AG09319 (cell line): ENCODE measurements around the gene TLR10.

ENCODE experiments used
- DNase-seq: peaks from one replicate; pipeline ENCODE4 v3.0.0-alpha.2; 2010; ENCODE audit warnings: low read depth; ENCODE audit errors: extremely low read depth
- TF ChIP-seq, protein P1 (sequence below): IDR thresholded peaks from 2 replicates; pipeline ENCODE4 v1.5.1; 2011; ENCODE audit warnings: low read depth, mild to moderate bottlenecking, inconsistent platforms, low read length, moderate library complexity

The TLR10 gene, protein sequence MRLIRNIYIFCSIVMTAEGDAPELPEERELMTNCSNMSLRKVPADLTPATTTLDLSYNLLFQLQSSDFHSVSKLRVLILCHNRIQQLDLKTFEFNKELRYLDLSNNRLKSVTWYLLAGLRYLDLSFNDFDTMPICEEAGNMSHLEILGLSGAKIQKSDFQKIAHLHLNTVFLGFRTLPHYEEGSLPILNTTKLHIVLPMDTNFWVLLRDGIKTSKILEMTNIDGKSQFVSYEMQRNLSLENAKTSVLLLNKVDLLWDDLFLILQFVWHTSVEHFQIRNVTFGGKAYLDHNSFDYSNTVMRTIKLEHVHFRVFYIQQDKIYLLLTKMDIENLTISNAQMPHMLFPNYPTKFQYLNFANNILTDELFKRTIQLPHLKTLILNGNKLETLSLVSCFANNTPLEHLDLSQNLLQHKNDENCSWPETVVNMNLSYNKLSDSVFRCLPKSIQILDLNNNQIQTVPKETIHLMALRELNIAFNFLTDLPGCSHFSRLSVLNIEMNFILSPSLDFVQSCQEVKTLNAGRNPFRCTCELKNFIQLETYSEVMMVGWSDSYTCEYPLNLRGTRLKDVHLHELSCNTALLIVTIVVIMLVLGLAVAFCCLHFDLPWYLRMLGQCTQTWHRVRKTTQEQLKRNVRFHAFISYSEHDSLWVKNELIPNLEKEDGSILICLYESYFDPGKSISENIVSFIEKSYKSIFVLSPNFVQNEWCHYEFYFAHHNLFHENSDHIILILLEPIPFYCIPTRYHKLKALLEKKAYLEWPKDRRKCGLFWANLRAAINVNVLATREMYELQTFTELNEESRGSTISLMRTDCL

DNA sequence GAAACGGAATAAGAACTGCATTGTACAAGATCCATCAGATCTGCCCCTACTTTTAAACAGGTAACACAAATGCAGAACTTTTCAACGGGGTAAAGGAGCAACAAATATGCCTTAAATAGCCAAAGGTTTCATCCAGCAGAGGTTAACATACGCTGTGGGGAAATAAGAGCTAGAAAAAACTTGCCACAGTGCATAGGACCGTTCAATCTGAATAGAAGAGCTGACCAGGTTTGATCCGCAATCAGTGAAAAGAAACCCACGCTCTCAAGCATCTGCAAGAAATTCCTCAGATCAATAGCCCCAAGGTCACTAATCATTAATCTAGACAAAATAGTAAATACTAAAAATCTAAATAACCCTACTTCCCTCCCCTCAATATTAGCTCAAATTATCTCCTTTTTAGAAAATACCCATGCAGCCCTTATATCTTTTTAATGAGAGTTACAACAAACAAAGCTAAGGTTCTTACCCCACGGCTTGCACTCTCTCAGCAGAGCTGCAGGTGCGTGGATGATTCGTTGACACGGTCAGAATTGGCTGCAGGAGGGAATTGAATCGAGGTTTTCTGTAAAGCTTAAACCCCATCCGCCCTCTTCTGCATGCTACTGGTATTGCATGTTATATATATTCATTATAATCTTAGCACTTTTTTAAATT, at the start of gene TLR10:
Gene TLR10 (minus strand): TSS at position 539 of the 657 bp plus-strand sequence. CDS start 7,400 bp downstream, outside the sequence.
- TF ChIP-seq, protein P1, sequence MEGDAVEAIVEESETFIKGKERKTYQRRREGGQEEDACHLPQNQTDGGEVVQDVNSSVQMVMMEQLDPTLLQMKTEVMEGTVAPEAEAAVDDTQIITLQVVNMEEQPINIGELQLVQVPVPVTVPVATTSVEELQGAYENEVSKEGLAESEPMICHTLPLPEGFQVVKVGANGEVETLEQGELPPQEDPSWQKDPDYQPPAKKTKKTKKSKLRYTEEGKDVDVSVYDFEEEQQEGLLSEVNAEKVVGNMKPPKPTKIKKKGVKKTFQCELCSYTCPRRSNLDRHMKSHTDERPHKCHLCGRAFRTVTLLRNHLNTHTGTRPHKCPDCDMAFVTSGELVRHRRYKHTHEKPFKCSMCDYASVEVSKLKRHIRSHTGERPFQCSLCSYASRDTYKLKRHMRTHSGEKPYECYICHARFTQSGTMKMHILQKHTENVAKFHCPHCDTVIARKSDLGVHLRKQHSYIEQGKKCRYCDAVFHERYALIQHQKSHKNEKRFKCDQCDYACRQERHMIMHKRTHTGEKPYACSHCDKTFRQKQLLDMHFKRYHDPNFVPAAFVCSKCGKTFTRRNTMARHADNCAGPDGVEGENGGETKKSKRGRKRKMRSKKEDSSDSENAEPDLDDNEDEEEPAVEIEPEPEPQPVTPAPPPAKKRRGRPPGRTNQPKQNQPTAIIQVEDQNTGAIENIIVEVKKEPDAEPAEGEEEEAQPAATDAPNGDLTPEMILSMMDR = peak; percentile 56
- peak; percentile 4 for DNase-seq

DNA sequence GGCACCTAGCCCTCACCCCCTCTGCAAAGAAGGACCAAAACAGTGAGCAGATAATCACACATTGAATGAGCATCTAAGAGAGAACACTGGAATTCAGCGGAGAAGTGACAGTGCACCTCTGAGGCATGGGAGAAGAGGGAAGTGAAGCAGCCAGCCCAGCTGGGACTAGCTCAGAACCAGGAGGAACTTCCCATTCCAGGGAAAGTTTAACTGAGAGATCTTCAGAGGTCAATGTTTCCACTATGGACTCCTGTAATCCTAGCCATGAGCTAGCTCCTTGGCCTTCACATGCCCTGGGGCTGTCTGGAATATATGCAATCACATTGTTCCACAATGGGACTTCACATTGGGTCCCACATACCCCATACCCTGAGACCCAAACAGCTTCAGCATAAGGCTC, 49.4 kb upstream of the TLR10 start:
- TF ChIP-seq, protein P1 = no peak
- no peak for DNase-seq

DNA sequence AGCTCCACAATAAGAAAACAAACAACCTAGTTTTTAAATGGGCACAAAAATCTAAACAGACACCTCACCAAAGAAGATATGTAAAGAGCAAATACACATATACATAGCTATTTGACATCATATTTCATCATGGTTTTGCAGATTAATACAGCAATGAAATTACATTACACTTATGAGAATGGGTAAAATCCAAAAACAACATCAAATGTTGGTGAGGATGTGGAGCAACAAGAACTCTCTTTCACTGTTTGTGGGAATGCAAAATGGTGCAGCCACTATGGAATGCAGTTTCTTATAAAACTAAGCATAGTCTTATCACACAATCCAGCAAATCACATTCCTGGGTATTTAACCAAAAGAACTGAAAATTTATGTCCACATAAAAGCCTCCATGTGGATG, 48.9 kb upstream of the TLR10 start:
- no peak for DNase-seq
- TF ChIP-seq, protein P1 = no peak

DNA sequence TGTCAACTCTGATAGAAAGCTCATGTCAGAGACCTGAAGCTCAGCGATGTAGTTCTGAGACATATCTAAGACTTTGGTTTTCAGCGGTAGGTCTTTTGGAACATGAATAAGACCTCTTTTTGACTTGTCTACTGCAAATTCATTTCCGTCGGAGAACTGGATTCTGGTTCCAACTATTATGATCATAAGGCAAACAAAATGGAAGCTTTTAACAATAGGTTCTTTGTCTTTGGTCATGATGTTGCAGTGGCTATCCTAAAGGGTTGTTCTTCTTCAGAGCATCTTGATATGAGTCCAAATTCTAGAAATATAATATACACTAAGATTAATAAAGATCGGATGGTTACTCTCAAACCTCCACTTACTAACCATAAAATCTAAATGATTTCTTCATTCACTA, 46.4 kb upstream of the TLR10 start:
- no peak for DNase-seq
- TF ChIP-seq, protein P1 = no peak

DNA sequence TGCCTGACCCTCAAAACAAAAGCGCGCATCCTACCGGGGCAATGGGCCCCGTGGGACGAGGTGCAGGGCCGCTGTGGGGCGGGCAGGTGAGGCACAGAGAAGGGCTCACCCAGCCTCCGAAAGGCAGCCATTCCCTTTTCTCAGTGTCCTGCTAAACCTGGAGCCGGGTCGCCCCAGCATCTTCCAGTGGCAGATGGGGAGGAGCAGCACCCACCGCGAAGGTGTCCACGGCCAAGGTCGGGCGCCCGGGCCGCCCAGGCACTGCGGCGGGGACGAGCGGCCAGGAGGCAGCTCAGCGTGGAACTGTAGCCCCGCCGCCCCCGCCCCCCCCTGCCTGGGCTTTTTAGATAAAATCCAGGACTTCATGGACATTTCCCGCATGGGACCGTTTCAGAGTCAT, 41.0 kb upstream of the TLR10 start:
- no peak for DNase-seq
- TF ChIP-seq, protein P1 = no peak

DNA sequence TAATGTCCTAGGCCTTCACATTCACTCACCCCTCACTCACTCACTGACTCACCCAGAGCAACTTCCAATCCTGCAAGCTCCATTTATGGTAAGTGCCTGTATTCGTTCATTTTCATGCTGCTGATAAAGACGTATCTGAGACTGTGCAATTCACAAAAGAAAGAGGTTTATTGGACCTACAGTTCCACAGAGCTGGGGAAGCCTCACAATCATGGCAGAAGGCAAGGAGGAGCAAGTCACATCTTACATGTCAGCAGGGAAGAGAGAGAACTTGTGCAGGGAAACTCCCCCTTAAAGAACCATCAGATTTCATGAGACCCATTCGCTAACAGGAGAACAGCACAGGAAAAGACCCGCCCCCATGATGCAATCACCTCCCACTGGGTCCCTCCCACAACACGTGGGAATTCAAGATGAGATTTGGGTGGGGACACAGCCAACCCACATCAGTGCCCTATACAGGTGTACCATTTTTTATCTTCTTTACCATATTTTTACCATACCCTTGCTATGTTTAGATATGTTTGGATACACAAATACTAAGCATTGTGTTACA, 40.0 kb upstream of the TLR10 start:
- no peak for DNase-seq
- TF ChIP-seq, protein P1 = no peak
